ENCODE measurements around the gene CNTNAP2.

GRCh38 chr7:147923841-147924240 is 1807.2 kb downstream of the CNTNAP2 start:
- TF ChIP-seq POLR2AphosphoS5 (IDR thresholded peaks at IDR 0.05; ENCODE audit: insufficient read depth in 1 of 2, low read depth in 1 of 2) = no peak
- TF ChIP-seq CTCF (IDR thresholded peaks at IDR 0.05) = no peak
